Gastroesophageal sphincter (tissue), 4 donors: Measurements from ENCODE around the gene ACSS3. TPM values are rescaled to one million over a fixed set of nuclear protein-coding genes. Genes with fewer than 3 reads are reported as not detected.

Experiments
- ATAC-seq: fragments of 150-250 bp; one replicate; pipeline ENCODE4 v1.9.1; 2016; ENCODE audit warnings: mild to moderate bottlenecking, moderate library complexity
- H3K27ac ChIP-seq, 4 donors: fragments of 200-600 bp; sonication (generic) in 3 of 4; 1 replicate in 3 of 4; 2 replicates in 1 of 4; pipeline ENCODE4 v1.5.1; 2016 to 2019
- H3K27me3 ChIP-seq: fragments of 200-600 bp; sonication (generic); one replicate; pipeline ENCODE4 v1.5.1; 2019
- H3K36me3 ChIP-seq, 2 donors: fragments of 200-600 bp; sonication (generic); one replicate each; pipeline ENCODE4 v1.5.1; 2019; ENCODE audit warnings: control low read depth in 1 of 2
- H3K4me1 ChIP-seq, 3 donors: fragments of 200-600 bp; sonication (generic); 1 replicate in 2 of 3; 2 replicates in 1 of 3; pipeline ENCODE4 v1.5.1; 2016 to 2019; ENCODE audit warnings: control low read depth in 2 of 3
- H3K4me3 ChIP-seq, 2 donors: fragments of 200-600 bp; sonication (generic); one replicate each; pipeline ENCODE4 v1.5.1; 2019; ENCODE audit warnings: mild to moderate bottlenecking in 1 of 2, moderate library complexity in 1 of 2
- H3K9me3 ChIP-seq, 3 donors: fragments of 200-600 bp; sonication (generic); one replicate each; pipeline ENCODE4 v1.5.1; 2017 to 2019; ENCODE audit warnings: control low read depth in 2 of 3
- CTCF ChIP-seq, 4 experiments: fragments of 200-600 bp in 2 of 4; fragments of 450-650 bp in 2 of 4; sonication (generic) in 1 of 4; IDR thresholded peaks; one replicate each; pipeline ENCODE4 v1.5.1; 2017 to 2019; ENCODE audit warnings: antibody characterized with exemption in 4 of 4, mild to moderate bottlenecking in 2 of 4, moderate library complexity in 2 of 4
- EP300 ChIP-seq: sonication (generic); formaldehyde crosslinking; IDR thresholded peaks from one replicate; pipeline ENCODE4 v1.6.1; 2017; ENCODE audit warnings: antibody characterized with exemption, mild to moderate bottlenecking
- POLR2A ChIP-seq, 2 donors: fragments of 450-650 bp; IDR thresholded peaks; one replicate each; pipeline ENCODE4 v1.6.1; 2017; ENCODE audit warnings: antibody characterized with exemption in 2 of 2, mild to moderate bottlenecking in 2 of 2, moderate library complexity in 1 of 2
- POLR2AphosphoS5 ChIP-seq: sonication (generic); formaldehyde crosslinking; IDR thresholded peaks from one replicate; pipeline ENCODE4 v1.6.1; 2017; ENCODE audit warnings: antibody characterized with exemption
- WGBS, 2 donors: methylation state at CpG; one replicate each; pipeline ENCODE4 v1.1.5; 2018; ENCODE audit warnings: low coverage in 1 of 2; 5-methylcytosine and 5-hydroxymethylcytosine counted together
- total RNA-seq, 4 donors: library from RNA; depleted of rRNA; stranded (reverse); fragments of >200 nt; gene quantifications; one replicate each; pipeline ENCODE4 v1.1.0, GENCODE V29; 2016

The ACSS3 gene
- total RNA-seq, 4 donors from 2014 or later, result 6.8 to 19.0 (median 13.5) TPM

DNA sequence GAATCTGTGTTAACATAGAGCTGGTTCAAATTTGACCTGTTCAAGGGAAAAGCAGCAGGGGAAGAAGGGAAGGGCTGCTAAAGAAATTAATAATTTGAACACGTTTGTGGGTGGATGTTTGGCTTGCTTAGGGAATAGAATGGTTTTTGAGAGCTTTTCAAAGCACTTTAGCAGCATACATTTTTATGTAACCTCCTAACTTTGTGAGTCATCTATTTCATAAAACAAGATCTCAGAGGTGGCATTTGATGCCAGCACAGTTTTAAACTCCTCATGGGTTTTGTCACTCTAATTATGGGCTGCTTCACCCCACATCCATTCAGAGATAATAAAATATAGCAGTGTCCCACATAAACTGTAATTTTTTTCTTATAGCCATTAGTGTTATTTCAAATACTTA is 143.8 kb downstream of the ACSS3 start:
- H3K27ac ChIP-seq, result no peak overlapping the region
- no peak for ATAC-seq
- H3K4me3 ChIP-seq, result no peak overlapping the region
- H3K36me3 ChIP-seq, result no peaks in the 10 kb centered on the region
- TF ChIP-seq POLR2AphosphoS5 (no peak), POLR2A (IDR thresholded peaks at IDR 0.05) (no peak), EP300 (no peak), CTCF (IDR thresholded peaks at IDR 0.05) (no peak)
- WGBS, 2 donors, result 18 to 25% methylated on average over 1 of the region's 1 CpG
- H3K4me1 ChIP-seq, result no peaks in the 10 kb centered on the region
- no peaks in the 10 kb centered on the region for H3K27me3 ChIP-seq
- no peaks in the 10 kb centered on the region for H3K9me3 ChIP-seq

- Histone ChIP-seq H3K4me3 (no peak overlapping the region), H3K9me3 (no peaks in the 10 kb centered on the region), H3K4me1 (no peaks in the 10 kb centered on the region), H3K27me3 (no peaks in the 10 kb centered on the region), H3K36me3 (no peaks in the 10 kb centered on the region), H3K27ac (no peak overlapping the region)
- TF ChIP-seq POLR2AphosphoS5 (no peak), POLR2A (IDR thresholded peaks at IDR 0.05) (no peak), EP300 (no peak), CTCF (IDR thresholded peaks at IDR 0.05) (no peak)
- no peak for ATAC-seq
- WGBS, 2 donors, result 36 to 39% methylated on average over 5 of the region's 5 CpGs
Observed at GRCh38 chr12:81222846-81223592, 145.1 kb downstream of the ACSS3 start.

GRCh38 chr12:81224626-81225025 is 146.7 kb downstream of the ACSS3 start:
- Histone ChIP-seq H3K4me3 (no peak overlapping the region), H3K27ac (no peak overlapping the region), H3K36me3 (no peaks in the 10 kb centered on the region), H3K4me1 (no peaks in the 10 kb centered on the region), H3K27me3 (no peaks in the 10 kb centered on the region), H3K9me3 (no peaks in the 10 kb centered on the region)
- 91 to 92% methylated on average over 5 to 6 of the region's 6 CpGs for whole genome bisulfite sequencing, 2 donors
- TF ChIP-seq POLR2AphosphoS5, result no peak
- no peak for TF ChIP-seq EP300
- TF ChIP-seq POLR2A (IDR thresholded peaks at IDR 0.05), result no peak
- no peak for ATAC-seq

DNA sequence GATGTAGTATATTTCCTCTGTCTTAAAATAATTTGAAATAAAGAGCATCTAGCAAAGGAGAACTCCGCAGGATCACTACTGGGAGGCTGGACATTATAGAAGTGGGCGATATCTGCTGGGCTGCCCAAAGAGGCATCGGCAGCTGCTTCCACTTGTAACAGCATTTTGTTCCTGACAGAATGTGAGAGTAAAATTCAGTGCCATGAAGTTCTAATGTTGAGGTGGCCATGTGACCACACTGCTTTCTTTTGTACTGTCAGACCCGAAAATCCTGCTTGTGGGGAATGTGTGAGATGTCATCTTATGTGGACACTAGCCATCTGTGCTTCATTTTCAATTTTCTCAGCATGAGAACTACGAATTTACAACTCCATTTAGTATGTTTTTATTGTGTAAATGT is 151.9 kb downstream of the ACSS3 start:
- Histone ChIP-seq H3K27ac (no peak overlapping the region), H3K4me1 (no peaks in the 10 kb centered on the region), H3K27me3 (no peaks in the 10 kb centered on the region), H3K36me3 (no peaks in the 10 kb centered on the region), H3K9me3 (no peaks in the 10 kb centered on the region), H3K4me3 (no peak overlapping the region)
- ATAC-seq, result no peak
- WGBS, 2 donors, result 44 to 50% methylated on average over 5 of the region's 5 CpGs
- TF ChIP-seq POLR2A (IDR thresholded peaks at IDR 0.05) (no peak), EP300 (no peak), POLR2AphosphoS5 (no peak), CTCF (IDR thresholded peaks at IDR 0.05) (no peak)

DNA sequence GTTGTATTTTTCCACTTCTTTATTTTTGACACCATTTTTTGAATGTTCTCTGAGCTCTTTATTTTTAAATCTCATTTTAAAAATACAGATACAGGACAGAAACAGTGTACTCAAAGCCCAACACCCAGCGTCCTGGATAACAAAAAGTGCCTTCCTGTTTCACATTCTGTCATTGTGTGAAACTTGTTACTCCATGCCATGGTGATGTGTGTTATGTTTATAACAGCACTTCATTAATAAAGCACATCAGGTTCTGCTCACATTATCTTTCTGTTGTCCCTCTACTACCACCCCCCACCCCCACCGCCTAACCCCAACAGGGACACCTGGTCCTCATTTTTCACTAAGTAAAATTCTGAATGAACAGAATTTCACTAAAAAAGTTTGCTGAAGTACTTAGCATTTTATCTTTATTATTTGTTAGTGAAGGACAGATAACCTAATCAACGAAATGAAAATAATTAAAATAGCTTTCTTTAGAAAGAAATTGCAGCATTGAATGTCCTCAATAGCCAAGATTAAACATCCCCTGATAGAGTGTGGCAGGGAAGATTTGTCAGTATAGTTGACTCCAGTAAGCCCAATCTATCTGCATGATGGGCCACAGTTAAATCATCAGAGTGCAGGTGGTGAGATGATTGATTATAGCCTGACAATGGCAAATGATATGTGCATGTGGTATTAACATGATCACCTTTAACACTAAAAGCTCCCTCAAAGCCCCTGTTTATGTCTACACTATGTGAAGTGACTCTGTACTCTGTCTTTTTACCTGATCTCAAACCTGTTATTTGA is 153.9 kb downstream of the ACSS3 start:
- no peak for TF ChIP-seq EP300
- TF ChIP-seq POLR2A (IDR thresholded peaks at IDR 0.05), result no peak
- TF ChIP-seq POLR2AphosphoS5, result no peak
- no peak for TF ChIP-seq CTCF (IDR thresholded peaks at IDR 0.05)
- no peaks in the 10 kb centered on the region for H3K9me3 ChIP-seq
- no peaks in the 10 kb centered on the region for H3K27me3 ChIP-seq
- H3K27ac ChIP-seq, result no peak overlapping the region
- no peak for ATAC-seq
- H3K4me3 ChIP-seq, result no peak overlapping the region
- no peaks in the 10 kb centered on the region for H3K4me1 ChIP-seq
- 58 to 60% methylated on average over 2 to 3 of the region's 3 CpGs for WGBS, 2 donors
- H3K36me3 ChIP-seq, result no peaks in the 10 kb centered on the region
